ENCODE measurements around the gene CCDC170. TPM values are rescaled to one million over a fixed set of nuclear protein-coding genes. Genes with fewer than 3 reads are reported as not detected.

CCDC170 gene
- total RNA-seq, 1 experiment from 2014 or later = not detected

GRCh38 chr6:151577257-151577656 lies 83.4 kb downstream of the CCDC170 start:
- intact Hi-C loops (cut with micrococcal nuclease; ENCODE audit: unreplicated experiment) = no loop called here
- Histone ChIP-seq H3K9me3 (ENCODE audit: control insufficient read depth, insufficient read depth, low read depth, low read length) (no peaks in the 10 kb centered on the region), H3K27me3 (ENCODE audit: control insufficient read depth, insufficient read depth, low read length) (peaks cover 11% of the 10 kb centered on the region), H3K4me3 (ENCODE audit: low read depth in 2 of 2, low read length in 2 of 2) (no peak overlapping the region), H3K27ac (ENCODE audit: low read length) (no peak overlapping the region), H3K4me1 (ENCODE audit: control insufficient read depth, insufficient read depth, low read length) (no peaks in the 10 kb centered on the region), H3K36me3 (ENCODE audit: control insufficient read depth, insufficient read depth, low read length) (no peaks in the 10 kb centered on the region)
- TF ChIP-seq CTCF (IDR thresholded peaks at IDR 0.05) (no peak), SIN3A (IDR thresholded peaks at IDR 0.05; ENCODE audit: borderline replicate concordance, insufficient read depth, low read depth, low read length) (no peak), TCF7L2 (IDR thresholded peaks at IDR 0.05; ENCODE audit: low read depth, low read length) (no peak), POLR2AphosphoS5 (IDR thresholded peaks at IDR 0.05; ENCODE audit: low read depth, low read length) (no peak)
- DNase-seq (ENCODE audit: low read depth, low spot score) (no peak), ATAC-seq (no peak)
- BruUV-seq (replicated peaks) = no TSS peak
- ChIA-PET POLR2A (no interaction called here), CTCF (no interaction called here)
- in situ Hi-C loops (cut with HindIII; ENCODE audit: low pct_unique_long_range_greater_than_20kb, low sequenced_read_pairs) = no loop called here

- Histone ChIP-seq H3K9me3 (ENCODE audit: control insufficient read depth, insufficient read depth, low read depth, low read length) (no peaks in the 10 kb centered on the region), H3K27me3 (ENCODE audit: control insufficient read depth, insufficient read depth, low read length) (peaks cover 2% of the 10 kb centered on the region; the same call in 1 of the 2 replicates), H3K36me3 (ENCODE audit: control insufficient read depth, insufficient read depth, low read length) (no peaks in the 10 kb centered on the region), H3K4me1 (ENCODE audit: control insufficient read depth, insufficient read depth, low read length) (no peaks in the 10 kb centered on the region), H3K27ac (ENCODE audit: low read length) (no peak overlapping the region), H3K4me3 (ENCODE audit: low read depth in 2 of 2, low read length in 2 of 2) (no peak overlapping the region)
- ATAC-seq (no peak), DNase-seq (ENCODE audit: low read depth, low spot score) (no peak)
- in situ Hi-C loops (cut with HindIII; ENCODE audit: low pct_unique_long_range_greater_than_20kb, low sequenced_read_pairs) (no loop called here), intact Hi-C loops (cut with micrococcal nuclease; ENCODE audit: unreplicated experiment) (no loop called here)
- ChIA-PET CTCF (no interaction called here), POLR2A (no interaction called here)
- BruUV-seq (replicated peaks) = no TSS peak
- TF ChIP-seq POLR2AphosphoS5 (IDR thresholded peaks at IDR 0.05; ENCODE audit: low read depth, low read length) (no peak), TCF7L2 (IDR thresholded peaks at IDR 0.05; ENCODE audit: low read depth, low read length) (no peak), REST (IDR thresholded peaks at IDR 0.05; ENCODE audit: insufficient read depth in 1 of 2, low read depth in 2 of 2, low read length in 1 of 2) (no peak)
Measured at GRCh38 chr6:151585741-151586140, 91.9 kb downstream of the CCDC170 start.

- H3K4me3 ChIP-seq (ENCODE audit: low read depth in 2 of 2, low read length in 2 of 2) = no peak overlapping the region
- H3K36me3 ChIP-seq (ENCODE audit: control insufficient read depth, insufficient read depth, low read length) = no peaks in the 10 kb centered on the region
- peaks cover 2% of the 10 kb centered on the region; the same call in 1 of the 2 replicates for H3K27me3 ChIP-seq (ENCODE audit: control insufficient read depth, insufficient read depth, low read length)
- ATAC-seq (no peak), DNase-seq (ENCODE audit: low read depth, low spot score) (no peak)
- H3K27ac ChIP-seq (ENCODE audit: low read length) = no peak overlapping the region
- no peaks in the 10 kb centered on the region for H3K4me1 ChIP-seq (ENCODE audit: control insufficient read depth, insufficient read depth, low read length)
- H3K9me3 ChIP-seq (ENCODE audit: control insufficient read depth, insufficient read depth, low read depth, low read length) = no peaks in the 10 kb centered on the region
- CTCF ChIA-PET = no interaction called here
- no TSS peak for BruUV-seq (replicated peaks)
- in situ Hi-C loops (cut with HindIII; ENCODE audit: low pct_unique_long_range_greater_than_20kb, low sequenced_read_pairs) = no loop called here
- TF ChIP-seq CTCF (IDR thresholded peaks at IDR 0.05) (peak; percentile 15; the same call in 1 of the 2 replicates), REST (IDR thresholded peaks at IDR 0.05; ENCODE audit: insufficient read depth in 1 of 2, low read depth in 2 of 2, low read length in 1 of 2) (no peak)
- intact Hi-C loops (cut with micrococcal nuclease; ENCODE audit: unreplicated experiment) = no loop called here
- POLR2A ChIA-PET = no interaction called here
Measured at GRCh38 chr6:151589667-151590066, 95.8 kb downstream of the CCDC170 start.

Measured in Panc1 (cell line).